Gastrocnemius medialis (tissue), 4 donors: ENCODE results near the gene CXADR. TPM values are rescaled to one million over a fixed set of nuclear protein-coding genes. Genes with fewer than 3 reads are reported as not detected.

Experiments used
- ATAC-seq, 2 donors: fragments of 150-250 bp; one replicate each; pipeline ENCODE4 v1.9.1; 2016
- DNase-seq, 2 donors: peaks; one replicate each; pipeline ENCODE4 v3.0.0-alpha.2; 2019
- H3K27ac ChIP-seq, 4 donors: fragments of 200-600 bp; sonication (generic); 1 replicate in 1 of 4; 2 replicates in 3 of 4; pipeline ENCODE4 v1.5.1; 2016 to 2018; ENCODE audit warnings: mild to moderate bottlenecking in 2 of 4, moderate library complexity in 1 of 4
- H3K27me3 ChIP-seq, 3 donors: fragments of 200-600 bp; sonication (generic) in 2 of 3; 1 replicate in 1 of 3; 2 replicates in 2 of 3; pipeline versions ENCODE4 v1.5.1 to v1.6.0; 2016 to 2019; ENCODE audit warnings: mild to moderate bottlenecking in 1 of 3, moderate library complexity in 1 of 3
- H3K36me3 ChIP-seq, 2 donors: fragments of 200-600 bp; sonication (generic) in 1 of 2; one replicate each; pipeline ENCODE4 v1.5.1; 2017 to 2018
- H3K4me1 ChIP-seq, 2 donors: fragments of 200-600 bp; sonication (generic) in 1 of 2; one replicate each; pipeline ENCODE4 v1.5.1; 2016 to 2017; ENCODE audit warnings: mild to moderate bottlenecking in 2 of 2
- H3K4me3 ChIP-seq, 4 donors: fragments of 200-600 bp; sonication (generic) in 3 of 4; 1 replicate in 1 of 4; 2 replicates in 3 of 4; pipeline ENCODE4 v1.5.1; 2016 to 2019; ENCODE audit warnings: mild to moderate bottlenecking in 2 of 4
- H3K9me3 ChIP-seq, 3 donors: fragments of 200-600 bp; sonication (generic) in 2 of 3; 1 replicate in 1 of 3; 2 replicates in 2 of 3; pipeline ENCODE4 v1.5.1; 2016 to 2019
- POLR2A ChIP-seq, 2 donors: fragments of 450-650 bp; IDR thresholded peaks; one replicate each; pipeline ENCODE4 v1.6.1; 2017; ENCODE audit warnings: antibody characterized with exemption in 2 of 2, mild to moderate bottlenecking in 2 of 2, moderate library complexity in 2 of 2
- in situ Hi-C, 4 donors: fragments of 200-750 bp; cut with MboI; loops; one replicate each; pipeline versions ENCODE4 v1.15.0 to v1.8.0; 2017; ENCODE audit warnings: low sequenced_read_pairs in 4 of 4
- intact Hi-C: fragments of 100-400 bp; cut with DNase I; formaldehyde crosslinking; loops from one replicate; pipeline ENCODE4 v1.15.1; 2023; ENCODE audit warnings: low total_unique reads
- total RNA-seq, 4 donors: library from RNA; depleted of rRNA; stranded (reverse); fragments of >200 nt; gene quantifications; one replicate each; pipeline versions ENCODE4 v1.1.0 to v1.2.3, GENCODE V29; 2016
- TF ChIP-seq, protein P1 (sequence below), 5 experiments: fragments of 450-650 bp in 3 of 5; fragments of 200-600 bp in 2 of 5; sonication (generic) in 2 of 5; IDR thresholded peaks in 4 of 5; conservative IDR thresholded peaks in 1 of 5; 1 replicate in 4 of 5; 2 replicates in 1 of 5; pipeline ENCODE4 v1.5.1; 2016 to 2019; ENCODE audit warnings: antibody characterized with exemption in 5 of 5, mild to moderate bottlenecking in 3 of 5, moderate library complexity in 3 of 5

The CXADR gene
- total RNA-seq, 4 donors from 2014 or later = 0.35 to 0.68 TPM; not detected in 2

- DNase-seq (no peak), ATAC-seq (no peak)
- Histone ChIP-seq H3K27ac (no peak overlapping the region), H3K4me3 (no peak overlapping the region), H3K27me3 (no peaks in the 10 kb centered on the region), H3K36me3 (peaks cover 0 to 14% of the 10 kb centered on the region in 2 donors), H3K9me3 (no peaks in the 10 kb centered on the region), H3K4me1 (no peaks in the 10 kb centered on the region)
- in situ Hi-C loops = no loop called here
- TF ChIP-seq POLR2A (IDR thresholded peaks at IDR 0.05) = no peak
- TF ChIP-seq, protein P1, sequence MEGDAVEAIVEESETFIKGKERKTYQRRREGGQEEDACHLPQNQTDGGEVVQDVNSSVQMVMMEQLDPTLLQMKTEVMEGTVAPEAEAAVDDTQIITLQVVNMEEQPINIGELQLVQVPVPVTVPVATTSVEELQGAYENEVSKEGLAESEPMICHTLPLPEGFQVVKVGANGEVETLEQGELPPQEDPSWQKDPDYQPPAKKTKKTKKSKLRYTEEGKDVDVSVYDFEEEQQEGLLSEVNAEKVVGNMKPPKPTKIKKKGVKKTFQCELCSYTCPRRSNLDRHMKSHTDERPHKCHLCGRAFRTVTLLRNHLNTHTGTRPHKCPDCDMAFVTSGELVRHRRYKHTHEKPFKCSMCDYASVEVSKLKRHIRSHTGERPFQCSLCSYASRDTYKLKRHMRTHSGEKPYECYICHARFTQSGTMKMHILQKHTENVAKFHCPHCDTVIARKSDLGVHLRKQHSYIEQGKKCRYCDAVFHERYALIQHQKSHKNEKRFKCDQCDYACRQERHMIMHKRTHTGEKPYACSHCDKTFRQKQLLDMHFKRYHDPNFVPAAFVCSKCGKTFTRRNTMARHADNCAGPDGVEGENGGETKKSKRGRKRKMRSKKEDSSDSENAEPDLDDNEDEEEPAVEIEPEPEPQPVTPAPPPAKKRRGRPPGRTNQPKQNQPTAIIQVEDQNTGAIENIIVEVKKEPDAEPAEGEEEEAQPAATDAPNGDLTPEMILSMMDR (IDR thresholded peaks at IDR 0.05 in 4 of 5, conservative IDR thresholded peaks at IDR 0.05 in 1 of 5) = no peak
- intact Hi-C loops = no loop called here
Measured at GRCh38 chr21:17597680-17598079, 84.8 kb downstream of the CXADR start.

GRCh38 chr21:17598437-17598836 lies 85.6 kb downstream of the CXADR start:
- no peak overlapping the region for H3K4me3 ChIP-seq
- in situ Hi-C loops (no loop called here), intact Hi-C loops (no loop called here)
- no peak for DNase-seq
- no peaks in the 10 kb centered on the region for H3K27me3 ChIP-seq
- no peak for ATAC-seq
- H3K27ac ChIP-seq = no peak overlapping the region
- no peaks in the 10 kb centered on the region for H3K4me1 ChIP-seq
- TF ChIP-seq POLR2A (IDR thresholded peaks at IDR 0.05) = no peak
- TF ChIP-seq, protein P1 (IDR thresholded peaks at IDR 0.05 in 4 of 5, conservative IDR thresholded peaks at IDR 0.05 in 1 of 5) = no peak
- H3K9me3 ChIP-seq = no peaks in the 10 kb centered on the region
- H3K36me3 ChIP-seq = peaks cover 0 to 14% of the 10 kb centered on the region in 2 donors

DNA sequence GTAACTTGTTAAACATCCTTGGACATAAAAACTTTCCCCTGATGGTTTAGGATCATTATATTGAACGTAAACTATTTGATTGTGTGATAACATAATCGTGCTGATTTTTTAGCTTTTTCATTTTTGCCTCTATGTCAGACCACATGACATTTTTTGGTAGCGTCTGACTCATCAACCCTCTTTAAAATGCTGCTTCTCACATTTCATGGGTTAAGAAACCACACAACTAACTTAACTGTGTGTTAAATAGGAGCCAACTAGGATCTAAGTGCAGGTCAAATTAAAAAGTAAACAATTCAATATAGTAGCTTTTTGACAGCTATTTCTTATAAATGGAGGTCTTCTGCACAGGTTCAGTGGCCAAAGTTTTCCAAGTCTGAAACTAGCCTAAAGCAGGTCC lies 90.0 kb downstream of the CXADR start:
- H3K27me3 ChIP-seq = no peaks in the 10 kb centered on the region
- in situ Hi-C loops = no loop called here
- H3K36me3 ChIP-seq = no peaks in the 10 kb centered on the region
- H3K27ac ChIP-seq = no peak overlapping the region
- no peaks in the 10 kb centered on the region for H3K9me3 ChIP-seq
- ATAC-seq (no peak), DNase-seq (no peak)
- no peak for TF ChIP-seq POLR2A (IDR thresholded peaks at IDR 0.05)
- TF ChIP-seq, protein P1 (IDR thresholded peaks at IDR 0.05 in 4 of 5, conservative IDR thresholded peaks at IDR 0.05 in 1 of 5) = no peak
- no peaks in the 10 kb centered on the region for H3K4me1 ChIP-seq
- intact Hi-C loops = no loop called here
- H3K4me3 ChIP-seq = no peak overlapping the region

DNA sequence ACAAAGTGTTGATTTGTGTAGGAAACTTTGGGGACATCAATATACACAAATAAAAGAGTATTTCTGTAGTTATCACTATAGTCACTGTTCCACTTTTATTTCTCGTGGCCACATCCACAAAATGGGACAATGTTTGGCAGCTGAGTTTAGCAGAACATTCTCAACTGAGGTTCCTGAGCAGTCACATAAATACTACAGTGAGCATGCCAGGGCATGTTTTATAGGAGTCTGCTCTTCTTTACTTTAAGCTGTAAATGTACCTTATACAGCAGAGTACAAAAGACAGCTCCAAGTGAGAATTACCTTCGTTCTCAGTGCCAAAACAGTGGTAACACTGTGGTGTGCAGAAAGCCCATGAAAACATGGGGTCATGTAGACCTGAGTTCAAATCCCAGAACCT lies 94.8 kb downstream of the CXADR start:
- intact Hi-C loops (no loop called here), in situ Hi-C loops (no loop called here)
- DNase-seq (no peak), ATAC-seq (no peak)
- Histone ChIP-seq H3K9me3 (no peaks in the 10 kb centered on the region), H3K4me1 (peaks cover 0 to 9% of the 10 kb centered on the region in 2 donors), H3K36me3 (no peaks in the 10 kb centered on the region), H3K4me3 (no peak overlapping the region), H3K27me3 (peaks cover 8 to 14% (median 11%) of the 10 kb centered on the region in 3 donors), H3K27ac (no peak overlapping the region)
- TF ChIP-seq, protein P1 (IDR thresholded peaks at IDR 0.05 in 4 of 5, conservative IDR thresholded peaks at IDR 0.05 in 1 of 5) = no peak
- no peak for TF ChIP-seq POLR2A (IDR thresholded peaks at IDR 0.05)

- no peak overlapping the region for H3K27ac ChIP-seq
- intact Hi-C loops = loop anchor here (10.0 kb wide), 1 partner anchor 315 kb away; no protein-coding TSS in a partner anchor
Measured at GRCh38 chr21:17609681-17610080, 96.8 kb downstream of the CXADR start.

More at GRCh38 chr21:17609681-17610080, 96.8 kb downstream of the CXADR start:
- H3K27me3 ChIP-seq = peaks cover 8 to 26% (median 11%) of the 10 kb centered on the region in 3 donors
- TF ChIP-seq, protein P1 (IDR thresholded peaks at IDR 0.05 in 4 of 5, conservative IDR thresholded peaks at IDR 0.05 in 1 of 5) = no peak
- TF ChIP-seq POLR2A (IDR thresholded peaks at IDR 0.05) = no peak
- H3K4me1 ChIP-seq = peaks cover 0 to 9% of the 10 kb centered on the region in 2 donors
- H3K36me3 ChIP-seq = no peaks in the 10 kb centered on the region
- in situ Hi-C loops = no loop called here
- H3K4me3 ChIP-seq = no peak overlapping the region
- DNase-seq = no peak
- no peak for ATAC-seq
- no peaks in the 10 kb centered on the region for H3K9me3 ChIP-seq
